ENCODE results near the gene GBE1. TPM values are rescaled to one million over a fixed set of nuclear protein-coding genes. Genes with fewer than 3 reads are reported as not detected.

GBE1 gene
- total RNA-seq, 4 donors from 2014 or later, result 22.2 to 27.8 (median 25.3) TPM

DNA sequence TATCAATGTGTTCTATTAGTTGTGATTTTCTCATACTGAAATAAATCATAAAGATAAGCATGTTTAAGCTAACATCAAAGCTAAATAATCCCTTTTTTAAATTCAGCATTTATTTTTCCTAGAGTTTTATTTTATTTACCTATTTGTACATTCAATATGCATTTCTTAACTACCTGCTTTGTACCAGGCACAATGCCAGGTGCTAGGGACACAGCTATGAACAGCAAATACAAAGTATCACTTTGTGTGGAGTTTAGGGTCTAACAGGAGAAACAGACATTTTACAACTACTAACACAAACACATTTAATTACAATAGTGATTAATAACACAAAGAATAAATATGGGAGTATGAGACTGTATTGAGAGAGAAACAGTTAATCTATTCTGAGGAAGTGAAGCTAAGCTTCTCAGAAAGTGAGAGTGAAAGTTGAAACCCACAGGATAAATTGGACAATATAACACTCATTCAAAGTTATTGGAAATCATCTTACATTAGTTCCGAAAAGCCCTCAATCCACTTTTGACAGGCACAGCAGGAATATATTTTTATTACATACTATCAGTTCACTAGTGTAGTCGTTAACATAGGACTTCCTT, 159.6 kb downstream of the GBE1 start:
- no peak for DNase-seq (ENCODE audit: extremely low spot score)
- H3K27ac ChIP-seq (replicated peaks in 1 of 4), result no peak overlapping the region
- no peak overlapping the region for H3K4me3 ChIP-seq
- no peak for TF ChIP-seq EP300 (IDR thresholded peaks at IDR 0.05)
- no peak for TF ChIP-seq POLR2A (IDR thresholded peaks at IDR 0.05; ENCODE audit: low read depth)
- TF ChIP-seq CTCF (IDR thresholded peaks at IDR 0.05), result no peak
- no peak for TF ChIP-seq POLR2AphosphoS5 (IDR thresholded peaks at IDR 0.05)
- WGBS, result 86% methylated on average over 2 of the region's 2 CpGs
- no peaks in the 10 kb centered on the region for H3K4me1 ChIP-seq
- H3K9me3 ChIP-seq, result no peaks in the 10 kb centered on the region
- no peaks in the 10 kb centered on the region for H3K27me3 ChIP-seq
- no peaks in the 10 kb centered on the region for H3K36me3 ChIP-seq
- intact Hi-C loops (cut with DNase I), result no loop called here

DNA sequence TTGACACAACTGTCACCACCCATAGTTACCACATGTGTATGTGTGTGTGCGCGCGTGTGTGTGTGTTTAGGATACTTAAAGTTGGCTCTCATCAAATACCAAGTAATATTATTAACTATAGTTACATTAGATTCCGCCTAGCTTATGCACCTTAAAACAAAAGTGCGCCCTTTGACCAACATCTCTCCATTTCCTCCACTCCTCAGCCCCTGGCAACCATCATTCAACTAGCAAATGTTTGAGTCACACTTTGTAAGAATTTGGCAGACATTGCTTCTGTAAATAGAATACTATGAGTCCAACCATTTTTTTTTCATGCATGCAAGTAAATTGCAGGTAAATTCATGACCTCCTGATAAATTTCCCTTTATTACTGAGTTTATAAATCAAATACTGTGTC, 169.3 kb downstream of the GBE1 start:
- no peak for DNase-seq (ENCODE audit: extremely low spot score)
- Histone ChIP-seq H3K9me3 (no peaks in the 10 kb centered on the region), H3K4me3 (no peak overlapping the region), H3K4me1 (no peaks in the 10 kb centered on the region), H3K27me3 (no peaks in the 10 kb centered on the region), H3K27ac (replicated peaks in 1 of 4) (no peak overlapping the region), H3K36me3 (peaks cover 0 to 49% (median 11%) of the 10 kb centered on the region in 4 donors)
- WGBS, result over 99% methylated on average over 5 of the region's 5 CpGs
- intact Hi-C loops (cut with DNase I), result no loop called here
- no peak for TF ChIP-seq POLR2A (IDR thresholded peaks at IDR 0.05; ENCODE audit: low read depth)
- no peak for TF ChIP-seq CTCF (IDR thresholded peaks at IDR 0.05)
- no peak for TF ChIP-seq POLR2AphosphoS5 (IDR thresholded peaks at IDR 0.05)
- TF ChIP-seq EP300 (IDR thresholded peaks at IDR 0.05), result no peak

DNA sequence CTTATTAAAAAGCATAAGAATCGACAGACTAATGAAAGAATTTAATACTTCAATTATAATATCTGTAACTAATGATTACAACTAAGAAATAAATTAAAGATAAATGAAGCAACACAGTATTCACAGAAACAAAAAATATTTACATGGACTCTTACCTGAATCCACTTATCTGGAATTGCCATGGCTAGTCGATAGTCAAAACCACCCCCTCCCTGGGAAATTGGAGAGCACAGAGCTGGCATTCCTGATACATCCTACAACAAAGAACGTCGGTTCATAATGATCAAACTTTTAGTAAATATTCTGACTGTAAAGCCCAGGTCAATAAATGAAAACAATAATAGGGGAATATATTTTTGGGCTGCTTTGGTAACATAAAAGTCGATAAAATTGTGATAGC, 175.5 kb downstream of the GBE1 start:
- no peaks in the 10 kb centered on the region for H3K9me3 ChIP-seq
- no peak for DNase-seq (ENCODE audit: extremely low spot score)
- TF ChIP-seq EP300 (IDR thresholded peaks at IDR 0.05) (no peak), POLR2A (IDR thresholded peaks at IDR 0.05; ENCODE audit: low read depth) (no peak), CTCF (IDR thresholded peaks at IDR 0.05) (no peak), POLR2AphosphoS5 (IDR thresholded peaks at IDR 0.05) (no peak)
- H3K36me3 ChIP-seq, result peaks cover 0 to 54% (median 6%) of the 10 kb centered on the region in 4 donors
- WGBS, result 97% methylated on average over 5 of the region's 5 CpGs
- H3K27me3 ChIP-seq, result no peaks in the 10 kb centered on the region
- H3K4me1 ChIP-seq, result no peaks in the 10 kb centered on the region
- intact Hi-C loops (cut with DNase I), result no loop called here
- no peak overlapping the region for H3K27ac ChIP-seq (replicated peaks in 1 of 4)
- H3K4me3 ChIP-seq, result no peak overlapping the region

GRCh38 chr3:81585056-81585455, 176.4 kb downstream of the GBE1 start:
- WGBS, result 89% methylated on average over 2 of the region's 2 CpGs
- peaks cover 0 to 54% (median 3%) of the 10 kb centered on the region in 4 donors for H3K36me3 ChIP-seq
- no peak for TF ChIP-seq POLR2A (IDR thresholded peaks at IDR 0.05; ENCODE audit: low read depth)
- no peak for TF ChIP-seq EP300 (IDR thresholded peaks at IDR 0.05)
- no peak for TF ChIP-seq POLR2AphosphoS5 (IDR thresholded peaks at IDR 0.05)
- no peak for TF ChIP-seq CTCF (IDR thresholded peaks at IDR 0.05)

More at GRCh38 chr3:81585056-81585455, 176.4 kb downstream of the GBE1 start:
- intact Hi-C loops (cut with DNase I), result no loop called here
- Histone ChIP-seq H3K4me1 (peaks cover 0 to 8% (median 6%) of the 10 kb centered on the region in 4 donors), H3K9me3 (no peaks in the 10 kb centered on the region), H3K27ac (replicated peaks in 1 of 4) (no peak overlapping the region), H3K27me3 (no peaks in the 10 kb centered on the region), H3K4me3 (no peak overlapping the region)
- no peak for DNase-seq (ENCODE audit: extremely low spot score)
